Hematopoietic multipotent progenitor cell treated with erythropoietin and hydrocortisone succinate and interleukin-3 and kit ligand, for 15 days (in vitro differentiated cells): ENCODE results near the gene LRRC27.

ENCODE experiments used
- DNase-seq: peaks from one replicate; pipeline ENCODE4 v3.0.0-alpha.2; 2015; ENCODE audit warnings: low spot score

LRRC27 gene

DNA sequence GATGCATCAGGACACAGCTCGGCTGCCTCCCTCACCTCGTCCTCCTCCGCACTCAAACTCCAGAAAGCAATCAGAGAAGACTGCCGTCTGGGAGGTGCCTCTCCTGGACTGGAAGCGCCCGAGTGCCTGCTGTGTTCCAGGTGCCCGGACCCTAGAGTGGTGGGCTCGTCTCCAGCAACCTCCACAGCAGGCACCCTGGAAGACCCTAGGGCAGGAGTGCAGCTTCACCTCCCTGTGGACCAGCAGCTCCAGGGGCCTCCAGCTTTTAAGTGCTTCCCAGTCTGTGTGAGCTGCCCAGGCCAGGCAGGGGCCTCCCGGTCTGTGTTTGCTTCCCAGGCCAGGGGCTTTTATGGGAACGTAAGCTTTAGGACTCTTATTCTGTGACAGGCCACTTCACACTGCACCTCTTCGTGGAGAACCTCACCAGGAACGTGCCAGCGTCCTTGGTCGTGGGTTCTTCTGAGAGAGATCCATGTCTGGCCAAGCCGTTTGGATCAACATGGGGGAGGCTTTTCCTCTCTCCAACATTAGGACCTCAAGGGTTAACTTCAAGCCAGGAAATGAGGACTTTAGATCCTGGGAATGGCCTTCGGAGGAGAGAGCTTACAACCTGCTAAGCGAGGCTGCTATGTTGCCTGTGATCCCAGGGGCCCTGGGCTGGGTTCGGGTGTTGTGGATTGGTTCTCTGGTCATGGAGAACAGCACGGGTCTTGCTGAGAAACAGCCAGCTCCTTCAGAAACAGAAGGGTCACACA is 59.1 kb downstream of the LRRC27 start:
- DNase-seq, result no peak

DNA sequence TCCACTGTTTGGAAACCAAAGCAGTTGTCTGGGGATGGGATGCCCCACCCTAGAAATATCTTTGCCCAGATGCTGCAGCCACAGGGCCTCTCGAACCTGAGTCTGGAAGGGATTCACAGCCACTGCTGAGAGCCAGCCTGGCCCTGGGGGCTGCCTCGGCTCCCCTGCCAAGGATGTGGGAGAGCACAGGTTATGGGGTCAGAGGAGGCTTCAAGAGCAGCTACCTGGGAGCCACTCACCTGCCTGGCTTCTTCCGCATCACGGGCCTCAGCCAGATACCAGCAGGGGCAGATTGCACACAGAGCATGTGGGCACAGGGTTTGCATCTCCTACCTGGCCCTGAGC is 59.7 kb downstream of the LRRC27 start:
- DNase-seq, result no peak

DNA sequence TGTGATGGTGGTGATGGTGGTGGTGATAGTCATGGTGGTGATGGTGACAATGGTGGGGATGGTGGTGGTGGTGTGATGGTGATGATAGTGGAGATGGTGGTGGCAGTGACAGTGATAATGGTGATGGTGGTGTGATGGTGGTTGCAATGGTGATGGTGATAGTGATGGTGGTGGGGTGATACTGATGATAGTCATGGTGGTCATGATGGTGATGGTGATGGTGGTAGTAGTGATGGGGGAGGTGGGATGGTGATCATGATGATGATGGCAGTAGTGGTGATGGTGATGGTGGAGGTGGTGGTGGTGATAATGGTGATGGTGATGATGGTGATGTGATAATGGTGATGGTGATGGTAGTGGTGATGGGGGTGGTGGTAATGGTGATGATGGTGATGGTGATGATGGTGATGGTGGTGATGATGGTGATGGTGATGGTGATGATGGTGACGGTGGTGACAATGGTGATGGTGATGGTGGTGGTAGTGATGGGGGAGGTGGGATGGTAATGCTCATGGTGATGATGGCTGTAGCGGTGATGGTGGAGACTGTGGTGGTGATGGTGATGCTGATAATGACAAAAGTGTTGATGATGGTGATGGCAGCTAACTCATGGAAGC is 60.3 kb downstream of the LRRC27 start:
- no peak for DNase-seq

DNA sequence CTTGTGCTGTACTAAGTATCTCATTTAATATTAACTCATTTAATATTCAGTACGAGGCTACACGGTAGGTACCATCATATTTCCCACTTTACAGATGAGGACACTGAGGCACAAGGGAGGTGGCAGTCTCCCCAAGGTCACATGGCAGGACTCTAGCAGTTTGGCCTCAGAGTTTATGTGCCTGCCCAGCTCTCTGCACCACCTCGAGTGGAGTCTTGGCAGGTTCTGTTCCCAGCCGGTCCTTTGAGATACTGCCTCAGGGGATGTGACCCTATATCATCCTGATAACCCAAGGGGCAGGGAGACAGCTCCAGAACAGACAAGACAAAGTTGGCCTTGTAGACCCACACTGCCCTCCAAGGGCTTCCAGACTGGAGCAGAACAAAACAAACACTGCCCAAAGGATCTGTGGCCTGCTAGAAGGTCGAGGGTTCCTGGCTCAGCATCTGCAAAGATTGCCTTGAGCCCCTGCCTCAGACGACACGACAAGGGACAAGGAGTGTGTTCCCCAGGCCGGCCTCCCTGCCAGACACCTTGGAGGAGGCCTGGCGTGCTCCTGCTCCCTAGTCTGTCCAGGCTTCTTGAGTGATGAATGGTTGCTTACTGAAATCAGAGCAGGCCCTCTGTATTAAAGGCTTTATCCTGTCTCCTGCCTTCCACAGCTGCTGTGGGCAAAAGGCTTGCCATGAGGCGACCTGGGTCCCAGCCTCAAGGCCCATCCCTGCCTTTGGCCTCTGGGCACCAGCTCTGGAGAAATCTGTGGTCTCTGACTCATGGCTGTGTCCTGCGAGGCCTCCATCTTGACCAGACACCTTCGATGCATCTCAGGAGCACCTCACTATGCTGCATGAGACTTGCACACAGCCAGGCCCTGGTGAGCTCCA is 61.1 kb downstream of the LRRC27 start:
- no peak for DNase-seq

DNA sequence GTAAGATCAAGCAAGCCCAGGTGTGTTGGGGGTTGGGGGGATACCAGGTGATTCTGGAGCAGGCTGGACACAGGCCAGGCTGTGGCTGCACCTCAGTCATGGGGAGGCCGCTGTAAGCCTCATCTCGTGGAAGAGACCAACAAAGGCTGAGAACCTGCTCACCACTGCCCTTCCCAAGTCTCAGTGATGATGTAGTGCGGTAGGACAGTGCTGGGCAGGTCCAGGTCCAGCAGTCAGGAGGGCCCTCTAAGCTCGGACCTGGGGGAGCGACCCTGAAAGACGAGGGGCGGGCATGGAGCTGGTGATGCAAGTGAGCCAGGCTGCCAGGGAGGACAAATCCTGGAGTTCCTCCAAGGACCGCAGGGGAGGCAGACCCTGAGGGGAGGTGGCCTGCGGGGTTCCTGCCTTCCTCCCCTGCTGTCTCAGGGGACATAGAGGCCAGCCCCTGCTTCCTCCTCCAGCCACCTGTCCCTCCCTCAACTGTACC is 61.7 kb downstream of the LRRC27 start:
- DNase-seq, result no peak

DNA sequence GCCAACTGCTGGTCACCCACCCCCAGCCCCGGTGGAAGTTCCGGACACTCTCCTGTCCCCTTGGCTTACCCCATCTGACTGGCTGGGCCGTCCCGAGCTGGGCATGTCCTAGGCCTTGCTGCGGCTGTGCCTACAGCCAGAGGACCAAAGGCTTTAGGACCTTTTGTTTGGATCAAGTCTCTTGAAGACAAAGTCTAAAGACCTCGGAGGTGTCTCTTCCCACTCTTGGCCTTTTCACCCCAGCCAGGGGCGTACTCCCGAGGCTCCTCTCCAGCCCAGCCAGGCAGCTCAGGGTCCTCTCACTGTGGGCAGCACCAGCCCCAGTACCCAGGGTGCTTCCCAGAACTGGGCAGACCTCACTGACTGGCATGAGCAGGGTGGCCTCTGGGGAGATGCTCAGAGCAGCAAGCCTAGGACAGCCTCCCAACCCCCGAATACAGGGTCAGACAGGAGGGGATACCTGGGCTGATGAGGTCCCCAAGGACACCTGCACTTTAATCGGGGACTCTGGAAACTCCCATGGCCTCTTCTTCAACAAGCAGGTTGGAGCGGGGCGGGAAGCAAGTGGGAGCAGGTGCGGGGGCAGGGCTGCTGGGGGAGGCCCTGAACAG is 62.3 kb downstream of the LRRC27 start:
- DNase-seq, result no peak

DNA sequence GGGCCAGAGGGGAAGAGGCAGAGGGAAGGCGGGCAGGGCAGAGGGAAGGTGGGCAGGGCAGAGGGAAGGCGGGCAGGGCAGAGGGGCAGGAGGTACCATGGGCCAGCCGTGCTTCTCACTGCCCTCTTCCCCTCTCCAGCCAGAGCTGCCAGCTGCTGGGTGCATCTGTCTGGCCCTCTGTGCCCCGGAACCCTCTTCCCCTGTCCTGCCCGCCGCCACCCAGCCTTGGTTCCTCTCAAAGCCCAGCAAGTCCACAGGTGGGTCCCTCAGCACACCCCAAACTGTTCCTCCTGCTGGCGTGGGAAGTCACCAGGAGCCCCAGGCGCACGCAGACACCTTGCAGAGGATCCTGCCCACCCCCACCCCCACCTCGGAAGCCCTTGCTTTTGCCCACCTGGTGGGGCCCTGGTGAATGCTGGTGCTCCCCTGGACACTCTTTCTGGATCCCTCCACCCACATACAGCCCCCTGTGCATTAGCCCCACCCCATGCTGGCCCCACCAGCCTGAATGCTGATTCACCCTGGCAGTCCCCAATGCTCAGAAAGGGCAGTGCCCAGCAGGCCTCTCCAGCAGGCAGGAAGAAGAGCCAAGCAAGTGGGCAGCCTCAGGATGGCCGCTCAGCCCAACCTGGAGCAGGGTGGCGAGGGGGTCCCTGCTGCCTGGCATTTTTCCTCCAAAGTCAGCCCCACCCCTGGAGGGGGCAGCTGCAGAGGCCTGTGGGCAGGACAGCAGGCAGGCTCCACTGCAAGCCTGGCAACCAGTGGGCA is 63.1 kb downstream of the LRRC27 start:
- DNase-seq, result no peak

DNA sequence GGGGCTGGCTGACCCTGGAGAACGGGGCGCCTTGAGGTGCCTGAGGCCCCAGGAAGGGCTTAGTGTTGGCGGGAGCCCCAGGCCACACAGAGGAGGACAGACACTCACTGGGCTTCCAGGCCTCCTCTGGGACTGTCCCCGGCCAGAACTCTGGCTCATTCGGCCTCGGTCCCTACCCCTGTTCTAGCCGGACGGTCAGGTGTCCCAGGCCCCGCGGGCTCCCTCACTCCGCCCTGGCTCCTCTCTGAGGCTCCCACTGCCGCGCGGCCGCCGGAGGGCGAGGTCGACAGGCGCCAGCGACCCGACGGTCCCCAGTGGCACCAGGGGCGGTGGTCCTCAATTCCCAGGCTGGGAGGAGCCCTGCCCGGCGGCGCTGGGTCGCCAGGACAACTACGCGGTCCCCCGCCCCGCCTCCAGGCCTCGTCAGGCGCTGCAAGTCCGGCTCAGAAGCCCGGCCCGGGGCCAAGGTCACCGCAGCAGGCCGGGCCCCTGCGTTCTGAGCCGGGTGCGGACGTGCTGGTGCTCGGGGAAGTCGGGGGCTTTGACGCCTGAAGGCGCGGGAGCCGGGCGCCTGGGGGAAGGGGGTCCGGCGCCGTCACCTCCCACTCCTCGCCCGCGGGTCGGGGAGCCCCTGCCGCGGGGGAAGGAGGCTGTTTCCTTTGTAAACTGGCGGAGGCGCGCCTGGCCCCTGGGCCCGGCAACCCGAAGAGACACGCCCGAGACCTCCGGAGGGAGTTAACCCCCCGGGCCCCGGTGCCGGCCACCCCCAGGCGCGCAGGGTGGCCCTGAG is 63.9 kb downstream of the LRRC27 start:
- no peak for DNase-seq

DNA sequence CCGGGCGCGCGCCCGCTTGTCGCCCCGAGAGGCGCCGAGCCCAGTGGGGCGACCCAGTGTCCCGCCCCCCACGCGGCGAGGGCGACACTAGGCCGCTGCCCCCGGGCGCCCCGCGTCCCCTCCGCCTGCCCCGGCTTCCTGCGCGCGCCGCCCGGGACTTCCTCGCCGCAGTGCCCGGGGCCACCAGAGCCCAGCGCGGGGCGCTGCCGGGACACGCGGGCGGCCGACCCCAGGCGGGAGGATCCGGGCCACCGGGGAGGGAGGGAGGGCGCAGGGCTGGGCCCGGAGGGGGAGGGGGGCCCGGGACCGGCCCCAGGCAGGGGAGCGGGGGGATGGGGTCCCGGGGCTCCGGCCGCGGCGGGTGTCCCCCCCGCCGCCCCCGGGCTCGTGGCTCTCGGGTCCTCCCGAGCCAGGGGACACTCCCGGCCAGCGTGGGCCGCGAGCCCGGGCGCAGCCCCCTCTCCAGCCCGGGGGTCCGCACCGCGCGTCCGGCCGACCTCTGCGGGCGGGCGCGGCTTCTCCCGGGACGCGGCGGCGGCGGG is 64.6 kb downstream of the LRRC27 start:
- DNase-seq, result no peak

DNA sequence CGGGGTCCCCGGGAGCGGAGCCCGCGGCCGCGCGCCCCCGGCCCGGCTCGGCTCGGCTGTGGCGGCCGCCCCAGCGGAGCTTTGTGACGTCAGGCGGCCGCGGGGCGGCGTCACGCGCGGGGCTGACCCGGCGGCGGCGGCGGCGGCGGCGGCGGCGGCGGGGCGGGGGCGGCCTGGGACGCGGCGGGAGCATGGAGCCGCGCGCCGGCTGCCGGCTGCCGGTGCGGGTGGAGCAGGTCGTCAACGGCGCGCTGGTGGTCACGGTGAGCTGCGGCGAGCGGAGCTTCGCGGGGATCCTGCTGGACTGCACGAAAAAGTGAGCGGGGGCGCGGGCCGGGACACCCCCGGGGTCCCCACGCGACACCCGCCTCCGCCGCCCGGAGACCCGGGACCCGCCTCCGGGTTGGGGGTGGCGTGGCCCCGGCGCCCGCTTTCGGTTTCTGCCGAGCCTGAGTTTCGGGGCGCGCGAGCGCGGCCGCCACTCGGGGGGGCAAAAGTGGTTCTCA is 65.1 kb downstream of the LRRC27 start, which contains the start of gene PWWP2B:
TSS of gene PWWP2B (plus strand) at position 165 of the 506 bp plus-strand sequence. CDS start at position 192, 27 bp downstream.
- DNase-seq, result no peak

DNA sequence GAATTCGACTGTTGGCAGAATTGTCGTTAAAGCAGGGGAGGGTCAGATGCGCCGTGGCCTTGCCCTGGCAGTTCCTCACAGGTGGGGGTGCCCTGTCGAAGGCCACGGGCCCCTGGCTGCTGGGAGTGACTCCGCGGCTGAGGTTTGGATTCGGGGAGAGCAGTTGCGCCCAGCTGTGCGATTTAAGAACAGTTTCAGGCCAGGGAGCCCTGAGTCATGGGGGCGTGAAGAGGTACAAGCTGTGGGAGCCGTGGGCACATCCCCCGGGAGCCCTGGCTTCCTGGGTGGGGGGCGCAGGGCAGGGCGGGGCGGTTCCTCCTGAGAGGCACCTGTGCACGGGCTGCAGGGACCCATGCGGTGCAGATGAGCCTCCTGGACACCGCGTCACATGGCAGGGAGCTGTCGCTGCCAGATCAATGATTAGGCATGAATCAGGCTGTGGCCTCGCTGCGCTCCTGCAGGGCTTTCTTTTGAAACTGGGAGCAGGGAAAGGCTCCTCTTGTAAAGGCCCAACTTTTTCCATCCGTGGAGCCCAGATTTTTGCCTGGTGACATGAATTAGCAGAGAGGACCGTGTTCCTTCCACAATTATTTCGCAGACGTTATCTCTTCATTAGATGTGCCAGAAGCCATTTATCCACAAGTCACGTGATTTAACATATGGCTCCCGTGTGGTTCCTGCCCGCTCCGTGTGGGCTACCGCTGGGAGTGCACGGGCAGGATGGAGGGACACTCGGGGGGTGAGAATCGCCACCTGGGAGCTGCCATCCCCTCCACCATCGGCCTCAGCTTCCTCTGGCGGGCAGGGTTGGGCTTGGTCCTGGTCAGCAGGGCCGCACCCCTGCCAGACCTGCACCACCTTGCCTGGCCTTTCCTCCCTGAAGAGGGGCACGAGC is 65.9 kb downstream of the LRRC27 start:
- DNase-seq, result no peak

DNA sequence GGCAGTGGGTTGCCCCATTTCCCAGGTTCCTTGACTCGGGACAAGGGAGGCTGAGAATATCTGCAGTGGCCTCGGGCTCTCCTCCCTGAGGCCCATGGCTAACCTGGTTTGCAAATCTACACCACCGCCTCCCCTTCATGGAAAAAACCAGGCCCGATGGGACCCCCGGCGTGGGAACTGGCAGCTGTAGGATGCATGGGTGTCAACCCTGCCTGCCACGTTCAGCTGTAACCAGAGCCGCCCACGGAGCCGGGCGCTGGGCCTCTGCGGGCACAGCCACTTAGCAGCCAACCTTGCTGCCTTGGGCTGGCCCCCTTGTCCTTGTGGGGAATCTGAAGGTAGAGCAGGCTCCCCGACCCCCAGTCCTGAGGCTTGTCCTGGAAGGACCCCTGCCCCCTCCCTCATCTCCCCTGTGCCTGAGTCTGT is 66.6 kb downstream of the LRRC27 start:
- DNase-seq, result no peak

DNA sequence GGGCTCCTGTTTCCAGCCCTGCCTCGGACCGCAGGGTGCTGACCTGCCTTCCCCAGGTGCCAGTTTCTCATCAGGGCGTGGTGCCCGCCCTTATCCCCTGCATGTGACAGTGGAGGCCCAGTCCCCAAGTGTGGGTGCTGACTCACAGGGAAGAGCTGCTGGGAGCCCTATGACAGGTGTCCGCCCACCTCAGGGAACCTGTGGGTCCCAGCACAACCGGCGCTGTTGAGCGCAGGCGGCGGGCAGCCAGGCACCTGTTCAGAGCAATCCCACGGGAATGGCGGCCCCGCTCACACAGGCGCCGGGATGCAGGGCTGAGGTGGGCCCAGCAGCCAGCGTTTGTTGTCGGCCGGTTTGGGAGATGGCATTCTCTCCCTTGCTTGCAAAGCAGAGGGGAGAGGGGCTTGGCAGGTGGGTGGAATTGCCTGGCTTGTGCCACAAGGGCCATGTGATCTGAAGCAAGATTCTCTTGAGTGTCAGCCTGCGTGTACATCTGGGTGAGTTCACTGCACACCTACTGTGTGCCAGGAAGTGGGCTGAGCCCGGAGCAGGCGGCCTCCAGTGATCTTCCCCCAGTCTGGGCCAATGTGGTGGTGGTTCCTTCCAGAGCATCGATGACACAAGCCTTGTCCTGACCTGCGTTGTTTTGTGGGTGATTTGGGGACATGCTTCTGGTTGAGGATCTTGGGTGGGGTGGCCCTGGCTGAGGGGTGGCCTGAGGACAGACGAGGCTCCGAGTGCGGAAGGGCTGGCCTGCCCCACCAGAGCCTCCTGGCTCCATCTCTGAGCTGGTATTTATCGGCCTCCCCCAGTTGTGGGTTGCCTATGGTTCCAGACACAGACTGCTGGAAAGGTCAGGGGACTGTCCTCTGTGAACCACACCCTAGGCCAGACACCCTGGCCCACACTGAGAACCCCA is 67.4 kb downstream of the LRRC27 start:
- DNase-seq, result no peak

DNA sequence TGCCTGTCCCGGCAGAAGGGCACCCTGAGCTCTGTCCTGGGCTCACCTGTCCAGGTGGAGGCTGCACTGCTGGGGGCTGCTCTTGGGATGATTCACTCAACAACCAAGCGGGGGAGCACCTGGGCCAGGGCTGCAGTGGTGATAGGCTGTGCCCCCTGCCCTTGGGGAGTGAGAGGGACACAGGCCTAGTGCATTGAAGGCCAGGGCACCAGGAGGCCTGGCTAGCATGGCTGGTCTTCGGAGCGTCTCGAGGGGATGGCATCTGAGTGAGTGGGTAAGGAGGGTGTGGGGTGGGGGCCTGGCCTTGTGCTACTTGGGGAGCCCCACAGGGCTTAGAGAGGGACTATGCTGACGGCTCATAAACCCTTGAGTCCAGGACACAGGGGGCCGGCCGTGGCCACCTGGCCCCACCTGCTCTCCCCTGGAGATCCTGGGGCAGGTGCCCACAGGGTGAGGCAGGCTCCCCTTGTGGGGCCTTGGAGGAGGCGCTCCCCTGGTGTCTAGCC is 68.1 kb downstream of the LRRC27 start:
- no peak for DNase-seq

DNA sequence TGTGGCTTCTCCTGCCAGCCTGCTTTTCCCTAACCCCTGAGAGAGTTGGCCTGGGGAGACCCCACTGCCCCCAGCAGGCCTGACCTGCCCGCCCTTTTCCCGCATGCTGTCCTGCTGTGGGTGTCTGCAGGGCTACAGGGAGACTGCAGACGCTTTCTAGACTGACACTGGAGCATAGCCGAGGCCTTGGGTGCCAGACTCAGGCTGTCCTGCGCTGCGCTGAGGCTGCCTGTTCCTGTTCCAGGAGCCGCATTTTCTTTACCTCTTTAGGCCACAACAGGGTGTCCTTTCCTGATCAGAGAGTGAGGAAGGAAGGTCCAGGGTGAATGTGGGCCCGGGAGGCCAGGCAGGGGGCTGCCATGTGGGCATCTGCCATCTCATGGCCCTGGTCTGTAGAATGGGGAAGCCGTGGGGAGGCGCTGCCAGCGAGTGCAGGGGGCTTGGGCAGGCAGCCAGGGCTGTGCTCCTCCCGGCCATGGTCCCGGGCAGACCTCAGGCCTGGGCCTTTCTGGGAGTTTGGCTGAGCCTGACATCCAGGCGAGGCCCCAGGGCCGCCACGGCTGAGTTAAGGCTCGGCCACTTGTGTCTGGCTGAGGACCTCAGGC is 68.7 kb downstream of the LRRC27 start:
- no peak for DNase-seq

DNA sequence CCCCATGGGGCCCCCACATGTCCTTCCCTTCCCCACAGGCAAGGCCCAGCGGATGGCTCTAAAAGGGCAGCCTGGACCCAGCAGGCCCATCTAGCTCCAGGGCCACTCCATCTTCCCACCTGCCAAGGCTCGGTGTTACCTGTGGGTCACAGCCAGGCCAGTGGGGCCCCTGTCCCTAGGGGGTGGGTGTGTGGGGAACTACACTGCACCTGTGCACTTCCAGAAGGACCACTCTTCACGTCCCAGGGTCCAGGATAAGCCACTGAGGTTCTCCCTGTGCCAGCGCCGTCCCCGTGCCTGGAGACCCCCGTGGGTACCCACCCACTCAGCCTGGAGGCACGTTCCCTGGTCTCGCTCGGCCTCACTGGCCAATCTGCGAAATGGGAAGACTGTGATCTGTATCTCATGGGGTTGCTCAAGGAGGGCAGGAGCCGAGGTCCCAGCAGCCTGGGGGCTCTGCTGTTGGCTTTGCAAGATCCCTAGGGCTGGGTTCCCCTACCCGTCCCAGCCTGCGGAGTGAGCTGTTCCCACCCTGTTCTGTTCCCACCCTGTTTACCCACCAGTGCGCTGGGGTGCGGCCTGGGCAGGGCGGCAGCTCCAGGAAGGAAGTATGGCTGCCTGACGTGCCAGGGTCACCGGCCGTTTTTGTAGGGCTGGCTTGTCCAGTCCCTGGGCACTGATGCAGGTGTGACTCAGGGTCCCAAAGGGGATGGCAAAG is 69.6 kb downstream of the LRRC27 start:
- no peak for DNase-seq

DNA sequence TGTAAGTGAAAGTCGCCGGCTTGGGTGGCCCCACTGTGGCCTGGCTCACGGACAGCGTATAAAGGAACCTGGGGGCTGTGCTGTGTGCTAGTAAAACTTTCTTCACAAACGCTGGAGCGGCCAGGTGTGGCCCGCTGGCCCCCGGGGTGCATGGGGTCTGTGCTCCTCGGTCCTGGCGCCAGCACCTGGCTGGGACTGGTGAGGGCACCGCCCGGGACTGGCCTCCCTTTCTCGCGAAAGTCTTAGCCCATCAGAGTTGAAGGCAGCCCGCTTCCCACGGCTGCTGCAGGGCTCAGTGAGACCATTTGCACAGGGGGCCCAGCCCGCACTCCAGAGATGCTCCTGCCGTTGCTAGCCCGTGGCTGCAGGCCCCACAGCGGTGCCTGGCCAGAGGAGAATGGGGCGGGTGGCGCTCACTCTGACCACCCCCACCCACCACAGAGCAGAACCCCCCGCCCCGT is 70.8 kb downstream of the LRRC27 start:
- no peak for DNase-seq
